H1 (cell line): ENCODE measurements around the gene AGAP3. TPM values are rescaled to one million over a fixed set of nuclear protein-coding genes. Genes with fewer than 3 reads are reported as not detected.

Experiments used
- EP300 ChIP-seq, 2 experiments: IDR thresholded peaks; 1 replicate in 1 of 2; 2 replicates in 1 of 2; pipeline ENCODE4 v1.6.1; 2011 to 2012; ENCODE audit warnings: low read depth in 2 of 2, low read length in 2 of 2, mild to moderate bottlenecking in 2 of 2, borderline replicate concordance in 1 of 2, inconsistent platforms in 1 of 2, moderate library complexity in 1 of 2
- HDAC6 ChIP-seq: IDR thresholded peaks from one replicate; pipeline ENCODE4 v1.7.1; 2012; ENCODE audit warnings: low read depth, mild to moderate bottlenecking, inconsistent platforms, low read length, moderate library complexity
- SRF ChIP-seq: IDR thresholded peaks from 2 replicates; pipeline ENCODE4 v1.6.1; 2011; ENCODE audit warnings: mild to moderate bottlenecking, low read depth, low read length, moderate library complexity
- polyA plus RNA-seq, 7 experiments: library from polyadenylated mRNA; depleted of rRNA in 3 of 7; stranded (reverse) in 5 of 7; unstranded in 2 of 7; fragments of >200 nt in 5 of 7; fragments of 200-250 nt in 2 of 7; gene quantifications; 1 replicate in 5 of 7; 2 replicates in 1 of 7; 4 replicates in 1 of 7; pipeline versions ENCODE4 v1.2.1 to v1.2.3, GENCODE V29; 2011 to 2013; ENCODE audit warnings: missing spikeins in 2 of 7, mixed read lengths in 2 of 7
- total RNA-seq: library from RNA; stranded (reverse); fragmentation: NEBNext Ultra II Directional; extraction: Animal tissue kit (Norgen Biotek cat#: 25700); gene quantifications from 2 replicates; pipeline ENCODE4 v1.2.1, GENCODE V29; 2021

Gene AGAP3
- total and polyA plus RNA-seq, 2 of the 8 experiments (the other 6 are each of a cell fraction or from before 2014, with no cell fraction given): 66.4 to 120 TPM

GRCh38 chr7:151133986-151134742, 47.9 kb downstream of the AGAP3 start (continued):
- no peak for TF ChIP-seq SRF
- no peak for TF ChIP-seq HDAC6
- no peak for TF ChIP-seq EP300 (IDR thresholded peaks at IDR 0.05; ENCODE audit: borderline replicate concordance in 1 of 2, low read depth in 2 of 2, low read length in 2 of 2)
